Stimulated activated CD4-positive, alpha-beta T cell treated with anti-CD3 and anti-CD28 coated beads, Interleukin-1b, Interleukin-23, amount 100 ng/mL, for 1 hour (primary cell): Measurements from ENCODE around the gene STAT2.

ENCODE experiments used
- DNase-seq, 2 donors: peaks; one replicate each; pipeline ENCODE4 v3.0.0-alpha.2; 2020; ENCODE audit warnings: low read depth in 2 of 2

STAT2 gene

DNA sequence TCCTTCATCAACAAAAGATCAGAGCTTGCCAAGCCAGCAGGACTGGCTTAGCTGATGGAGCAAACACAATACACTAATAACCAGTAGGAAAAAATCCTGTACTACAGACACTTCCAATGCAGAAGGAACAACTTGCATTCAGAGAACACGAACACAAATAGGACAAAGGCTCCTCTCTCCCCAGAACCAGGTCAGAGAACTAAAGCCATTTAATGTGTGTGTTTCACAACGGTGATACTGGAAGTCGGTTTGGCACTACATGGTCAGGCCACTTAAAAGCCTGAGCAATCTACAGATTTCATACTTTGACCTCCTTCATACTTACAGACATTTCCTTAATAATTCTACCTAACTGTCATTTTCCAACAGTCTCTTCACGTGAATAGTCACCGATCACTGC lies 66.1 kb downstream of the STAT2 start:
- no peak for DNase-seq
